B cell (primary cell): ENCODE results near the gene SLC13A3.

Experiments used
- CTCF ChIP-seq: fragments of 200-600 bp; IDR thresholded peaks from one replicate; pipeline ENCODE4 v1.8.0; 2022; ENCODE audit warnings: antibody characterized with exemption, mild to moderate bottlenecking
- EZH2 ChIP-seq: IDR thresholded peaks from 2 replicates; pipeline ENCODE4 v1.6.1; 2012; ENCODE audit warnings: borderline replicate concordance, low read depth, mild to moderate bottlenecking, moderate library complexity, low read length; ENCODE audit not compliant: insufficient read depth, poor library complexity, severe bottlenecking

- TF ChIP-seq CTCF: no peak
- TF ChIP-seq EZH2: no peak
These were observed 32.9 kb upstream of the SLC13A3 start for GRCh38 chr20:46683939-46684750.
